Activated CD8-positive, alpha-beta T cell treated with anti-CD3 and anti-CD28 coated beads, Interleukin-2, amount 10 ng/mL, durations not matched to agents 7 days and 5 days (primary cell): ENCODE results near the gene CYB5R3. TPM values are rescaled to one million over a fixed set of nuclear protein-coding genes. Genes with fewer than 3 reads are reported as not detected.

Experiments
- ATAC-seq: fragments of 150-1000 bp; cut with Tn5 transposase; one replicate; pipeline ENCODE4 v1.10.0; 2021; ENCODE audit warnings: moderate library complexity
- CTCF ChIA-PET: fragments of 350-600 bp; sonication (Branson Sonifier 250); formaldehyde crosslinking; loops from one replicate; lab custom pipeline; 2021; ENCODE audit warnings: antibody characterized with exemption; lab: Charles Lee
- POLR2A ChIA-PET: fragments of 350-600 bp; sonication (Branson Sonifier 250); formaldehyde crosslinking; loops from one replicate; lab custom pipeline; 2021; ENCODE audit warnings: antibody characterized with exemption; lab: Charles Lee
- DNase-seq: peaks from one replicate; pipeline ENCODE4 v3.0.0-alpha.2; 2020
- H3K27ac Mint-ChIP-seq: one replicate; pipeline ENCODE4 v1.8.0; 2021; ENCODE audit warnings: mild to moderate bottlenecking, mixed read lengths
- H3K27me3 Mint-ChIP-seq: one replicate; pipeline ENCODE4 v1.8.0; 2021; ENCODE audit warnings: low read depth, mixed read lengths
- H3K36me3 Mint-ChIP-seq: one replicate; pipeline ENCODE4 v1.8.0; 2021; ENCODE audit warnings: low read depth, mixed read lengths
- H3K4me1 Mint-ChIP-seq: one replicate; pipeline ENCODE4 v1.8.0; 2021; ENCODE audit warnings: low read depth, mixed read lengths
- H3K4me3 Mint-ChIP-seq: one replicate; pipeline ENCODE4 v1.8.0; 2021; ENCODE audit warnings: mild to moderate bottlenecking, mixed read lengths
- H3K9me3 Mint-ChIP-seq: one replicate; pipeline ENCODE4 v1.8.0; 2022; ENCODE audit warnings: mixed read lengths; ENCODE audit not compliant: insufficient read depth
- total RNA-seq, 2 experiments: library from RNA; stranded (reverse); gene quantifications; one replicate each; pipeline ENCODE4 v1.2.3, GENCODE V29; 2021

Gene CYB5R3
- total RNA-seq, 2 experiments from 2014 or later = 87.7 to 91.4 TPM

GRCh38 chr22:42604403-42604802, 44.8 kb downstream of the CYB5R3 start:
- Mint-ChIP-seq H3K9me3 (no peaks in the 10 kb centered on the region), H3K4me1 (peaks cover 9% of the 10 kb centered on the region), H3K27me3 (no peaks in the 10 kb centered on the region), H3K4me3 (no peak overlapping the region), H3K36me3 (peaks cover 38% of the 10 kb centered on the region), H3K27ac (no peak overlapping the region)
- ChIA-PET CTCF (no interaction called here), POLR2A (interaction anchor here (1.0 kb wide), 1 partner anchor 10 kb away, joined by 3 read pairs; the partner anchor contains the start of gene POLDIP3)
- ATAC-seq (no peak), DNase-seq (no peak)

- Mint-ChIP-seq H3K9me3 (no peaks in the 10 kb centered on the region), H3K4me3 (no peak overlapping the region)
Measured at GRCh38 chr22:42603427-42603826, 45.8 kb downstream of the CYB5R3 start.

GRCh38 chr22:42602470-42602869, 46.7 kb downstream of the CYB5R3 start:
- ChIA-PET POLR2A (no interaction called here), CTCF (interaction anchor here (1.3 kb wide), 1 partner anchor 11 kb away, joined by 4 read pairs; no protein-coding TSS in a partner anchor)
- ATAC-seq (no peak), DNase-seq (no peak)
- Mint-ChIP-seq H3K4me1 (peaks cover 8% of the 10 kb centered on the region), H3K9me3 (no peaks in the 10 kb centered on the region), H3K27ac (no peak overlapping the region), H3K36me3 (peaks cover 39% of the 10 kb centered on the region), H3K4me3 (no peak overlapping the region), H3K27me3 (no peaks in the 10 kb centered on the region)

More at GRCh38 chr22:42603427-42603826, 45.8 kb downstream of the CYB5R3 start:
- Mint-ChIP-seq H3K27ac (no peak overlapping the region), H3K36me3 (peaks cover 43% of the 10 kb centered on the region), H3K4me1 (peaks cover 8% of the 10 kb centered on the region), H3K27me3 (no peaks in the 10 kb centered on the region)
- POLR2A ChIA-PET = no interaction called here
- ATAC-seq (no peak), DNase-seq (no peak)
- CTCF ChIA-PET = no interaction called here

DNA sequence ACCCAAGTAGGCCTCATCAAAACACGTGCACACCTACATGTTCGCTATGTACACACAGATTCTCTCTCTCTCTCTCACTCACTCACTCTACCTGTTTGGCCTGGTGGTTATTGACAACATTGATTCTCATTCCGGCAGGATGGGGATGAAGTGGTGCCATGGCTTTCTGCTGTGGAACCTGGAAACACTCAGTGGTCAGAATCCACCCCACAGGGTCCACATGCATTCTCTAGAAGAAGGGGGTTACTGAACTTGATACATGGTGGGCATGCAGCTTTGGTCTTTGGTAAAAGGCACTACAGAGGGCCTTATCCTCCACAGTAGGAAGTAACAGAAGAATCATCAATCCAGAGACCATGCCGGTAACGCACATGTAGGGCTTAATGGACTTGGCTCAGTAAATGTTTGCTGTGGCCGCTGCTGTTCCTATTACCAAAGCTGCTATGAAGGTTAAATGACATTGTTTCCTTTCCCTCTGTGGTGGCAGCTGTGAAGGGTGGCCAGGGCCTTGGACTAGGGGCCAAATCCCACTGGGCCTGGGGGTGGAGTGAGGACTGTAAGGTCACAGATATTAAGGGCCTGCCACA, 47.2 kb downstream of the CYB5R3 start:
- H3K36me3 Mint-ChIP-seq = peaks cover 44% of the 10 kb centered on the region
- POLR2A ChIA-PET = no interaction called here

DNA sequence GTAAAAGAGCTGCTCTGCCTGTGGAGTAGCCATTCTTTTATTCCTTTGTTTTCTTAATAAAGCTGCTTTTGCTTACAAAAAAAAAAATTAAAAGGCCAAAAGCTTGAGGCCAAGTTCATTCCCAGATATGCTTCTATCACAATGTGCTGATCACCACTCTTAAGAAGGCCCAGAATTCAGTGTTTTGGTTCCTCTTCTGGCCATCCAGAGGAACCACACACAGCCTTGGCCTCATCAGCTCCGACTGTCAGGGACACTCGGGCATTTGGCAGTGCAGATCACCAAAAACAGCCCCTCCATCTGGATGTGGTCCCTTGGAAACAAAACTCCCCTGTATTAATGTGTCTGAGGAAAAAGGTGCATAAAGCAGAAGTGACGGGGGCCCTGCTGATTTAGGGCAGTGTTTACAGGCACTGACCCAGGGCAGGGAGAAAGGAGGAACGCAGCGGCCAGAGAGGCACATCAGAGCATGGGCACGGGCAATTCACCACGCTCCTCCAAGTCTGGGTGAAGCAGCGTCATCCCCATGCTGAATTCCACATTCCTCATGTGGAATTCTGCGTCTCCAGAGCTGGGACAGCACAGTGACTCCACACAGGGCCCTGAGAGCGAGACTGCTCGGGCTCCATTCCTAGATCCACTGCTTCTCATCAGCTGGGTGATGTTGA, 52.2 kb downstream of the CYB5R3 start:
- Mint-ChIP-seq H3K9me3 (no peaks in the 10 kb centered on the region), H3K27ac (no peak overlapping the region)
- CTCF ChIA-PET = interaction anchor here (1.4 kb wide), 1 partner anchor 18 kb away, joined by 4 read pairs; the partner anchor contains the start of gene POLDIP3

More for the DNA sequence above, 47.2 kb downstream of the CYB5R3 start:
- H3K27ac Mint-ChIP-seq = no peak overlapping the region
- ATAC-seq (no peak), DNase-seq (no peak)
- H3K27me3 Mint-ChIP-seq = no peaks in the 10 kb centered on the region
- H3K4me3 Mint-ChIP-seq = no peak overlapping the region
- no peaks in the 10 kb centered on the region for H3K9me3 Mint-ChIP-seq
- peaks cover 8% of the 10 kb centered on the region for H3K4me1 Mint-ChIP-seq
- CTCF ChIA-PET = interaction anchor here (1.3 kb wide), 1 partner anchor 12 kb away, joined by 4 read pairs; no protein-coding TSS in a partner anchor

GRCh38 chr22:42596336-42596735, 52.9 kb downstream of the CYB5R3 start:
- Mint-ChIP-seq H3K4me1 (no peaks in the 10 kb centered on the region), H3K9me3 (no peaks in the 10 kb centered on the region), H3K27me3 (no peaks in the 10 kb centered on the region), H3K36me3 (peaks cover 56% of the 10 kb centered on the region), H3K4me3 (no peak overlapping the region), H3K27ac (no peak overlapping the region)
- no peak for ATAC-seq
- DNase-seq = no peak
- POLR2A ChIA-PET = interaction anchor here (1.8 to 3.8 kb wide), 2 partner anchors 18 to 19 kb away, joined by 14 to 17 read pairs; partner anchors contain the start of gene POLDIP3
- CTCF ChIA-PET = interaction anchor here (0.8 to 1.4 kb wide), 3 partner anchors 14 to 18 kb away, joined by 3 to 4 read pairs (median 4); partner anchors contain the start of gene POLDIP3

More for the DNA sequence above, 52.2 kb downstream of the CYB5R3 start:
- POLR2A ChIA-PET = interaction anchor here (3.8 kb wide), 1 partner anchor 18 kb away, joined by 17 read pairs; the partner anchor contains the start of gene POLDIP3
- H3K36me3 Mint-ChIP-seq = peaks cover 58% of the 10 kb centered on the region
- peaks cover 4% of the 10 kb centered on the region for H3K4me1 Mint-ChIP-seq
- H3K27me3 Mint-ChIP-seq = no peaks in the 10 kb centered on the region
- DNase-seq = no peak
- no peak overlapping the region for H3K4me3 Mint-ChIP-seq
- no peak for ATAC-seq

GRCh38 chr22:42595434-42595833, 53.8 kb downstream of the CYB5R3 start:
- ATAC-seq (no peak), DNase-seq (no peak)
- no peaks in the 10 kb centered on the region for H3K9me3 Mint-ChIP-seq
- POLR2A ChIA-PET = interaction anchor here (0.9 to 1.8 kb wide), 2 partner anchors 13 to 19 kb away, joined by 4 to 14 read pairs; partner anchors contain the start of gene POLDIP3
- peaks cover 56% of the 10 kb centered on the region for H3K36me3 Mint-ChIP-seq
- no peaks in the 10 kb centered on the region for H3K4me1 Mint-ChIP-seq
- CTCF ChIA-PET = interaction anchor here (0.8 to 1.2 kb wide), 2 partner anchors 13 to 16 kb away, joined by 3 to 4 read pairs; no protein-coding TSS in a partner anchor
- H3K27ac Mint-ChIP-seq = no peak overlapping the region
- no peaks in the 10 kb centered on the region for H3K27me3 Mint-ChIP-seq
- no peak overlapping the region for H3K4me3 Mint-ChIP-seq

GRCh38 chr22:42591987-42592386, 57.2 kb downstream of the CYB5R3 start:
- ChIA-PET POLR2A (interaction anchor here (0.9 kb wide), 1 partner anchor 23 kb away, joined by 5 read pairs; the partner anchor contains the start of gene POLDIP3), CTCF (no interaction called here)
- Mint-ChIP-seq H3K9me3 (no peaks in the 10 kb centered on the region), H3K27ac (no peak overlapping the region), H3K36me3 (peaks cover 49% of the 10 kb centered on the region), H3K4me3 (no peak overlapping the region), H3K4me1 (no peaks in the 10 kb centered on the region), H3K27me3 (no peaks in the 10 kb centered on the region)
- ATAC-seq = no peak
- DNase-seq = no peak

- Mint-ChIP-seq H3K4me3 (no peak overlapping the region), H3K27ac (no peak overlapping the region), H3K27me3 (no peaks in the 10 kb centered on the region), H3K36me3 (peaks cover 48% of the 10 kb centered on the region), H3K4me1 (peaks cover 3% of the 10 kb centered on the region), H3K9me3 (no peaks in the 10 kb centered on the region)
- ATAC-seq (no peak), DNase-seq (no peak)
- POLR2A ChIA-PET = interaction anchor here (0.7 to 2.2 kb wide), 2 partner anchors 12 to 27 kb away, joined by 4 read pairs; partner anchors contain the start of gene POLDIP3
- CTCF ChIA-PET = no interaction called here
Measured at GRCh38 chr22:42587588-42588175, 61.5 kb downstream of the CYB5R3 start.

- Mint-ChIP-seq H3K9me3 (no peaks in the 10 kb centered on the region), H3K27me3 (no peaks in the 10 kb centered on the region), H3K4me3 (no peak overlapping the region), H3K36me3 (peaks cover 53% of the 10 kb centered on the region), H3K4me1 (peaks cover 10% of the 10 kb centered on the region), H3K27ac (no peak overlapping the region)
- no peak for ATAC-seq
- POLR2A ChIA-PET = interaction anchor here (2.2 to 3.6 kb wide), 2 partner anchors 13 to 28 kb away, joined by 4 to 47 read pairs; partner anchors contain the start of gene POLDIP3
- CTCF ChIA-PET = no interaction called here
- DNase-seq = no peak
Measured at GRCh38 chr22:42586381-42586780, 62.8 kb downstream of the CYB5R3 start.

- no peak for ATAC-seq
- peaks cover 12% of the 10 kb centered on the region for H3K4me1 Mint-ChIP-seq
- H3K4me3 Mint-ChIP-seq = no peak overlapping the region
- no peaks in the 10 kb centered on the region for H3K27me3 Mint-ChIP-seq
- H3K9me3 Mint-ChIP-seq = no peaks in the 10 kb centered on the region
- POLR2A ChIA-PET = interaction anchor here (1.0 to 3.6 kb wide), 4 partner anchors 17 to 52 kb away, joined by 3 to 47 read pairs (median 4); partner anchors contain the start of gene POLDIP3
- H3K36me3 Mint-ChIP-seq = peaks cover 51% of the 10 kb centered on the region
- CTCF ChIA-PET = interaction anchor here (0.9 kb wide), 1 partner anchor 36 kb away, joined by 3 read pairs; no protein-coding TSS in a partner anchor
- no peak overlapping the region for H3K27ac Mint-ChIP-seq
- DNase-seq = no peak
Measured at GRCh38 chr22:42585096-42585495, 64.1 kb downstream of the CYB5R3 start.
